ENCODE results near the gene CX3CR1. TPM values are rescaled to one million over a fixed set of nuclear protein-coding genes. Genes with fewer than 3 reads are reported as not detected.

Gene CX3CR1
- total and polyA plus RNA-seq, 9 donors = 0.12 to 8.4 (median 1.3) TPM

DNA sequence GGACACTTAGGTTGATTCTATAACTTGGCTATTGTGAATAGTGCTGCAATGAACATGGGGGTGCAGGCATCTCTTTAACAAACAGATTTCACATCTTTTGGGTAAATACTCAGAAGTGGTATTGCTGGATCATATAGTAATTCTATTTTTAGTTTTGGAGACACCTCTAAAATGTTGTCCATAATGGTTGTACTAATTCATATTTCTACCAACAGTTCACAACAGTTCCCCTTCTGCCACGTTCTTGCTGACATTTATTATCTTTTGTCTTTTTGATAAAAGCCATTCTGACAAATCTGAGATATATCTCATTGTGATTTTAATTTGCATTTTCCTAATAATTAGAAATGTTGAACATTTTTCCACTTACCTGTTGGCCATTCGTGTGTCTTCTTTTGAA, 19.5 kb downstream of the CX3CR1 start:
- H3K9me3 ChIP-seq = no peaks in the 10 kb centered on the region
- 60 to 70% (median 64%) methylated on average over 2 of the region's 2 CpGs for WGBS, 3 donors
- TF ChIP-seq EP300 (IDR thresholded peaks at IDR 0.05) (no peak), POLR2A (IDR thresholded peaks at IDR 0.05) (no peak)
- TF ChIP-seq, protein P1, sequence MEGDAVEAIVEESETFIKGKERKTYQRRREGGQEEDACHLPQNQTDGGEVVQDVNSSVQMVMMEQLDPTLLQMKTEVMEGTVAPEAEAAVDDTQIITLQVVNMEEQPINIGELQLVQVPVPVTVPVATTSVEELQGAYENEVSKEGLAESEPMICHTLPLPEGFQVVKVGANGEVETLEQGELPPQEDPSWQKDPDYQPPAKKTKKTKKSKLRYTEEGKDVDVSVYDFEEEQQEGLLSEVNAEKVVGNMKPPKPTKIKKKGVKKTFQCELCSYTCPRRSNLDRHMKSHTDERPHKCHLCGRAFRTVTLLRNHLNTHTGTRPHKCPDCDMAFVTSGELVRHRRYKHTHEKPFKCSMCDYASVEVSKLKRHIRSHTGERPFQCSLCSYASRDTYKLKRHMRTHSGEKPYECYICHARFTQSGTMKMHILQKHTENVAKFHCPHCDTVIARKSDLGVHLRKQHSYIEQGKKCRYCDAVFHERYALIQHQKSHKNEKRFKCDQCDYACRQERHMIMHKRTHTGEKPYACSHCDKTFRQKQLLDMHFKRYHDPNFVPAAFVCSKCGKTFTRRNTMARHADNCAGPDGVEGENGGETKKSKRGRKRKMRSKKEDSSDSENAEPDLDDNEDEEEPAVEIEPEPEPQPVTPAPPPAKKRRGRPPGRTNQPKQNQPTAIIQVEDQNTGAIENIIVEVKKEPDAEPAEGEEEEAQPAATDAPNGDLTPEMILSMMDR (IDR thresholded peaks at IDR 0.05) = no peak
- no peak for DNase-seq
- H3K27me3 ChIP-seq = no peaks in the 10 kb centered on the region
- intact Hi-C loops (cut with DNase I) = no loop called here
- H3K36me3 ChIP-seq = no peaks in the 10 kb centered on the region
- no peak overlapping the region for H3K27ac ChIP-seq
- no peak overlapping the region for H3K4me3 ChIP-seq
- no peaks in the 10 kb centered on the region for H3K4me1 ChIP-seq (ENCODE audit: insufficient read depth)

- intact Hi-C loops (cut with DNase I) = no loop called here
- H3K4me1 ChIP-seq (ENCODE audit: insufficient read depth) = no peaks in the 10 kb centered on the region
- no peaks in the 10 kb centered on the region for H3K27me3 ChIP-seq
- DNase-seq = no peak
- H3K4me3 ChIP-seq = no peak overlapping the region
- H3K27ac ChIP-seq = no peak overlapping the region
- H3K9me3 ChIP-seq = no peaks in the 10 kb centered on the region
- WGBS, 3 donors = 65 to 78% (median 75%) methylated on average over 5 of the region's 5 CpGs
- TF ChIP-seq EP300 (IDR thresholded peaks at IDR 0.05) = no peak
- TF ChIP-seq POLR2A (IDR thresholded peaks at IDR 0.05) = no peak
- TF ChIP-seq, protein P1 (IDR thresholded peaks at IDR 0.05) = no peak
- no peaks in the 10 kb centered on the region for H3K36me3 ChIP-seq
Measured at GRCh38 chr3:39255503-39256325, 24.1 kb downstream of the CX3CR1 start.

- intact Hi-C loops (cut with DNase I) = no loop called here
- no peak for TF ChIP-seq EP300 (IDR thresholded peaks at IDR 0.05)
- TF ChIP-seq, protein P1 (IDR thresholded peaks at IDR 0.05) = no peak
- TF ChIP-seq POLR2A (IDR thresholded peaks at IDR 0.05) = no peak
- WGBS, 3 donors = 0 to 52% (median 52%) methylated on average over 2 of the region's 2 CpGs
- no peak for DNase-seq
- no peaks in the 10 kb centered on the region for H3K27me3 ChIP-seq
- no peaks in the 10 kb centered on the region for H3K9me3 ChIP-seq
- no peak overlapping the region for H3K4me3 ChIP-seq
- no peak overlapping the region for H3K27ac ChIP-seq
- H3K36me3 ChIP-seq = no peaks in the 10 kb centered on the region
- H3K4me1 ChIP-seq (ENCODE audit: insufficient read depth) = no peaks in the 10 kb centered on the region
Measured at GRCh38 chr3:39254806-39255449, 24.9 kb downstream of the CX3CR1 start.

DNA sequence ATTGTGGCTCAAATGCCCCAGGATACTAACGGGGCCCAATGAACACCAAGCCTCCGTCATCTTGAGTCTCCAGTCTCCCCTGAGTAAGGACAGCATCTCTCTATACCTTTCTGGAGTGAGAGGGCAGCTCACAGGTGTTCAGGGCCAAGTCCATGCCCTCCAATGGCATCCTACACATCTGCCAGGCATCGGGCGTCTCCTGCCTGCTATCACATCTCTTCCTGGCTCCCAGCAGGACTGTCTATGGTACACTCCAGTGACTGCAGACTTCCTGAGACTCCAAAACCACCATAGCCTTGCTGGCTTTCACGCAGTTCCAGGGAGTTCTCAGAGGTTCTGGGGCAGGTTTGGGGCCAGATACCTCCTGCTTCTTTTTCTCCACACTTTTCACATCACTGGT, 28.3 kb downstream of the CX3CR1 start:
- H3K4me1 ChIP-seq (ENCODE audit: insufficient read depth) = no peaks in the 10 kb centered on the region
- DNase-seq = no peak
- no peak overlapping the region for H3K27ac ChIP-seq
- H3K4me3 ChIP-seq = no peak overlapping the region
- no peaks in the 10 kb centered on the region for H3K27me3 ChIP-seq
- 87 to 95% (median 93%) methylated on average over 5 of the region's 5 CpGs for WGBS, 3 donors
- TF ChIP-seq EP300 (IDR thresholded peaks at IDR 0.05) (no peak), POLR2A (IDR thresholded peaks at IDR 0.05) (no peak)
- TF ChIP-seq, protein P1 (IDR thresholded peaks at IDR 0.05) = no peak
- H3K36me3 ChIP-seq = no peaks in the 10 kb centered on the region
- intact Hi-C loops (cut with DNase I) = no loop called here
- no peaks in the 10 kb centered on the region for H3K9me3 ChIP-seq

All from ovary (tissue), 9 donors.